ENCODE results near the gene GLOD4.

Gene GLOD4

DNA sequence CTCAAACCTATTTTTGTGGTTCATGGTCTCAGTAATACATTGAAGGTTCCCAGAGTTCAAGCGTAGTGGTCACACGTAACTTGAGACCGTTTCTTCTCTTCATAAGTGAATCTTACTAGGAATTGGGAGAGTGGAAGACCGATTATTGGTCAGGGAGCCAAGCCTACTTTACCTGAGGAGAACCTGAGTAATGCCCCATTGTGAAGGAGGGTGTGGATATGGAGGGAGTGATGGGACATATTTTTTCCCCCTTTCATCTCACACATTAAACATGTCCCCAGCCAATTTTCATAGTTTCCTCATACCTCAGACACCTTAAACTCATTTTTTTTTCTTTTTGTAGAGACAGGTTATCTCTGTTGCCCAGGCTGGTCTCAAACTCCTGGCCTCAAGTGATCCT lies 38.9 kb downstream of the GLOD4 start:
- no peak for DNase-seq (ENCODE audit: low read depth in 1 of 2, low spot score in 1 of 2)

DNA sequence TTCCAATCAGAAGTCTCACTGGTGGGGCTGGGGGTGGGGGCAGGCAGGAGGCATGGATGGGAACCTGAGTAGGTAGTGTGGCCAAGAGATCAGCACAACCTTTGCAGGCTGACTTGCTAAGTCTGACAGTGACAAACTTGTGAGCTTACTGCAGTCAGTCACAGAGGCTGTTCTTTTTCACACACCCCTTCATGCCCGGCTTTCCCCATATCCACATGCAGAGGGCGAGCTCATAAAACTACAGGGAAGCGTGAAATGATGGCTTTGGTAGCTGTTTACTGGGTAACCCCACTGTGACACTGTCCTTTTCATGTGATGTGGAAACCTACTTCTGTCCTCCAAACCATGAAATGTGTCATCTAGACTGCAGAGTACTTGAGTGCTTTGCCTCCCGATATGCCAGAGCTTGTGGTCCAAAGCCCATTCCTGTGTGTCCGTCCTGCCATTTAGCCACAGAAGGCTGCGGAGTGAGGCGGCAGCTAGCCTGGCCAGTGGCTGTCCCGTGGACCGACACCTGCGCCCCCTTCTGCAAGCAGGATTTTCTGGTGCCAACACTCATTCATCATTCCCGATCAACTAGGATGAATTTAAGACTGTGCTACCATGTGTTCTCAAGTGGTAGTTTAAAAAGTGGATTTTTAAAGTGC lies 39.8 kb downstream of the GLOD4 start:
- DNase-seq (ENCODE audit: low read depth in 1 of 2, low spot score in 1 of 2) = no peak

DNA sequence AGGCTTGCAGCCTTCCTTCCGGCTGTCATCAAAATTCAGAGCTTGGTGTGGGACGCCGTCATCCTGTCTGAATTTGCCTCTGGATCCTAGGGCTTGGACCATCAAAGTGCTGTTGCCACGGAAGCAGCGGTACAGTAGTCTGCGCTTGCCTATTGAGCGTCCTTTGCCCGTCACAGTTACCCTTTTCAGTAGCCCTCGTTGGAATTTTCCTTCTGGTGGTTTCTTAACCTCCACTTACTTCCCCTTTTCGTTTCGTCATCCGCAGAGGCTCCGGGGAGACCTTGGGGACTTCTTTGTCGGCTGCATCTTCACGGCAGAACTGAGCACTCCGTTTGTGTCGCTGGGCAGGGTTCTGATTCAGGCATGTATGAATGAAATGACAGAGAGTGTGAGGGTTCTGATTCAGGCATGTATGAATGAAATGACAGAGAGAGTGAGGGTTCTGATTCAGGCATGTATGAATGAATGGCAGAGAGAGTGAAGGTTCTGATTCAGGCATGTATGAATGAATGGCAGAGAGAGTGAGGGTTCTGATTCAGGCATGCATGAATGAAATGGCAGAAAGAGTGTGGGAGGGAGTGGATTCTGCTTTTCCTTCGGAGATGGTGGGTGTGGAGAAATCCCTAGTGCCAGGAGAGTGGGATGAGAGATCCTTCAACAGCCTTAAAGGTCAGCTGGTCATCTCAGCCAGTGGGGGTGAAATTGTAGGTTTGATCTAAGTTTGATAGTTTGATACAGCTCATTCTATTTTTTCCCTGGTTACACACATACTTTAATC lies 41.7 kb downstream of the GLOD4 start:
- no peak for DNase-seq (ENCODE audit: low read depth in 1 of 2, low spot score in 1 of 2)

DNA sequence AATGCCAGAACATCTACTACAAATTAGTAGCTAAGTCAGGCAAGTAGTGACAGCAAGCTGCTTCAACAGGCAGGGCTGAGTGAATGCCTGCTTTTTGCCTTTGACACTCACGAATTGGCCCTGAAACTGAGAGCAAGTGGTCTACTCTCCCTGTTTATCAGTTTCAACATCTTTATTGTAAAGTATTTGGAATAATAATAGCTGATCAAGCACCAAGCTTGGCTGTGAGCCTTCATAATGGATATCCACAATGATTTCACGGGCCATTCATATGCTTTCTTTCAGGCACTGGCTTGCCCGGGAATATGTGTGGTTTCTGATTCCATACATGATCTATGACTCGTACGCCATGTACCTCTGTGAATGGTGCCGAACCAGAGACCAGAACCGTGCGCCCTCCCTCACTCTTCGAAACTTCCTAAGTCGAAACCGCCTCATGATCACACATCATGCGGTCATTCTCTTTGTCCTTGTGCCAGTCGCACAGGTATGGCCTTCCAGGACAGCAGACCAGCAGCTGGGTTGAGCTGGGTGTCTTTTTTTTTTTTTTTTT lies 44.4 kb downstream of the GLOD4 start:
- no peak for DNase-seq (ENCODE audit: low read depth in 1 of 2, low spot score in 1 of 2)

DNA sequence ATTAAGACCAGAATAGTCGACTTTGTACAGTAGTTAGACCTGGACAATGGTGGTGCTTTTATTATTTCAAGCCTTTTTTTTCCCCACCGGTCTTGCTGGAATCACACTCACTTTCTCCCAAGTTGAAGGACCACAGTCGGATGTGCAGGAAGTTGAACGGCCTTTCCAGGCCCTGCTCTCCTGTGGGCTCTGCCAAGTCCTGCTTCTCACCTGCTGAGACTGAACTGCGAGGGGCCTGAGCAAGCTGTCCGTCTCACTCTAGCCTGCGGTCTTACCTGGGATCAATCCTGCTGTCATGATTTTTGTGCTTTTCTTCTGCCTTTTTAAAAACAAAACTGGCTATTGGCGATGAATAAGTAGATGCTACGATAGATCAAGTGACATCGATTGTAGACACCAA lies 48.3 kb downstream of the GLOD4 start:
- DNase-seq (ENCODE audit: low read depth in 1 of 2, low spot score in 1 of 2) = no peak

DNA sequence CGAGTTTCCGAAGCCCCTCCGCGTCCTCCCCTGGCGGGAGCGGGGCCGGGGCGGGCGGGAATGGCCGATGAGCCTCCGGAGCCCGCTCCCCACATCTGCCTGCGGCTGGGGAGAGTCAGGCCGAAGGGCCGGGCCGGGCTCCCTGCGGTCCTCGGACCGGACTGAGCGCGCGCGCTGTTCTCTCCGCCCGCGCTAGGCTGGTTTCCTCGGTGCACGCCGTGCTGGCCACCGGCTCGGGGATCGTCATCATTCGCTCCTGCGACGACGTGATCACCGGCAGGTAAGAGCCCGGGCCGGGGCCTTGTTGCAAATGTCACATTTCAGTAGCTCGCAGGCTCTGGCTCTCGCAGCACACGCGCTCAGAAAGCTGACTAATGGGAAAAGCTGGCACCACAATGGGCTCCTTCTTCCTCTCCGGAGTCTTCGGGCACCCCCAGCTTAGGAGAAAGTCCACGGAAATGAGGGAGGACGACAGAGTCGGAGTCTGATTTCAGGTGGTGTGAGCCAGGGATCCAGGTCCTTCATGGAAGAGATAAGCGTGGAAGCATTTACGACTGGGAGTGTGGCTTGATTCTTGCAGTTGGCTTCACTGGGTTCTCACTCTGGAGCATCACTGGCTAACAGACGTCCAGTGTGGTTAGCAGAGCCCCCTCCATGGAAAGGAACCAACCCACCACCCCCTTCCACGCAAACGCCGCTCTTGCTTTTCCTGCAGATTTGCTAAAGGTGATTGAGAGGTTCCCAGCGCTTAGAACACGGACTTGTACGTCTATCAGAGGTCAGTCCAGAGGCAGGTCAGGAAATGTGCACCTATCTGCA lies 49.0 kb downstream of the GLOD4 start:
- no peak for DNase-seq (ENCODE audit: low read depth in 1 of 2, low spot score in 1 of 2)

DNA sequence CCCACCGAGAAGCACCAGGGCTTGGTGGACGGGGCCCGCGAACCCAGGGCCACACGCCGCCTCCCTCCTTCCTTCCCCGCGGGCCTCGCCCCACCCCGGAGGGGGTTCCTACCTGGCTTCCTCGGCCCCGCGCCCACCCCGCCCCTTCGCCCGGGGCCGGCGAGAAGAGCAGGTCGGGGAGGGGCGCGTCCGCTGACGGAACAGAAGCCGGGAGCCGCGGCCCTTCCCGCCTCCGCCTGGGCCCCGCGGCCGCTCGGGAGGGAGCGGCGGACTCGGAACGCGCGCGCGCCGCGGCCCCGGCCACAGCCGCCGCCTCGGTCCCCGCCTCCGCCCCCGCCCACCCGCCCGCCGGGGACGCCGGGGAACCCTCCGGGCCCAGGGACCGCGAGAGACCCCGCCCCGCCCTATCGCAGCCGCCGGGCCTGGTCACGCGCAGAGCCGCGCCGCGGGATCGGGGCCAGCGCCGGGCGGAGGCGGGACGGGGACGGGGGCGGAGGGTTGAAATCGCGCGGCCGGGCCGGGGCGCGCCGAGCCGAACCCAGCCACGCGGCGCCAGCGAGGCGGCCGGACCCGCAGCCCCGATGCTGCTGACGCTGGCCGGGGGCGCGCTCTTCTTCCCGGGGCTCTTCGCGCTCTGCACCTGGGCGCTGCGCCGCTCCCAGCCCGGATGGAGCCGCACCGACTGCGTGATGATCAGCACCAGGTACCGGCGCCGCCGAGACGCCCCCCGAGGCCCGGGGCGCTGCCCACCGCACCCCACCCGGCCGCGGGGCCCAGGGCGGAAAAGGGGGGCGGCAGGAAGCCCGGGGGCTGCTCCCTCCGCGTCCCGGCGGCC lies 49.8 kb downstream of the GLOD4 start, which contains the start of gene TLCD3A:
Gene TLCD3A (plus strand): TSS at position 530 of the 835 bp plus-strand sequence. CDS start 52 bp downstream, at position 582.
- DNase-seq (ENCODE audit: low read depth in 1 of 2, low spot score in 1 of 2) = peak in 1 of 2 donors; percentile 23

DNA sequence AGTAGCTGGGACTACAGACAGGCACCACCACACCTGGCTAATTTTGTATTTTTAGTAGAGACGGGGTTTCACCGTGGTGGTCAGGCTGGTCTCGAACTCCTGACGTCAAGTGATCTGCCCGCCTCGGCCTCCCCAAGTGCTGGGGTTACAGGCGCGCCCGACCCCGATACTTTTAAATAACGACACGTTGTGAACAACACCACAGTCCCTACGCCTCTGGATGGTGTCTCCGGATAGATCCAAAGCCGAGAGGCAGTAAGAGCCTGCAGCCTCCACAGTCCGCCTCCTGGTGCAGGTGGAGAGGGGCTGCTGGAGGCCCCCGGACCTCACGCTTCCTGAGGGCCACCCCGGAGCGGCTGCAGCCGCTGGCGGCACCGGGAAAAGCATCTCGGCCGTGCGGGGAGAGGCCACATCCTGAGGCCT lies 50.4 kb downstream of the GLOD4 start:
- DNase-seq (ENCODE audit: low read depth in 1 of 2, low spot score in 1 of 2) = no peak

DNA sequence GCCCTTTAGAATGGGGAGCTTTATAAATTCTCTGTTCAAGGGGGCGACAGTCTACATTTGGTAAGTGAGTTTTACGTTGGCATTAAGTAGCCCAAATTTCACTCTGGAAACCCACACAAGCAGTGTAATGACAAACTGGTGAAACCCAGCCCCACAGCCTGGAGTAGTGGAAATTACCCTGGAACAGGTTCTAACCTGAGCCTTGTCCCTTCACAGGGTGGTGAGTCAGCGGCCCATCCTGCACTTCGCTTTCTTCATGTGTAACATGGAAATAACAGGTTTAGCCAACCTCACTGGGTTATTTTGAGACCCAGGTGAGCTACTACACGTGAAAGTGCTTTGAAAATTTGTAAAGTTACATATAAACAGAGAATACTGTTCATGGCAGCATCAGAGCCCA lies 53.2 kb downstream of the GLOD4 start:
- DNase-seq (ENCODE audit: low read depth in 1 of 2, low spot score in 1 of 2) = no peak

DNA sequence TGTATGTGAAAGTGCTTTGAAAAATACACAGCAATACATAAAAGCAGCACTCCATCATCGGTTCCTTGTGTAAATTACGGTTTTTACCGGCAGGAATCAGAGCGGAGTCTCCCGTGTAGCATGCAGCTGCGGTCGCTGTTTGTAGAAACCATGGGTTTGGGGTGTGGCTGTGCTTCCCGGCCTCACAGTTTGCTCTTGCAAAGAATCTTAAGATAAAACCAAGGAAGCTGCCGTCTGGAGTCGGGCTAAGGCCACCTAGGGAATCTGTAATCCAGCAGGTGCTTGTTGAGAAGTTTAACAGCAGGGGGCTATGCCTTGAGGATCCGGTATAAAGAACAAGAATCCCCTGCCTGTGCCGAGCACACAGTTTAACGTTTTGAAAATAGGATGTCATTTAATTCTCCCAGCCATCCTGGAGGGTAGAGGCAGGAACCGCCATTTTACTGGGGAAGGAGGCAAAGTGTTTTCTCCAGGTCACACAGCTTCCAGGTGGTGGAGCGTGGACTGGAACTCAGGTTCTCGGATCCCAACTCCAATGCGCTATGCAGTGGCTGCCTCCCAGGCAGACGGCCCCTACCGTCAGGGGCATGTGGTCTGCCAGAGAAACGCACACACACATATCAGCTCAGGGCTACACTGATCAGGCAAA lies 55.7 kb downstream of the GLOD4 start:
- DNase-seq (ENCODE audit: low read depth in 1 of 2, low spot score in 1 of 2) = no peak

DNA sequence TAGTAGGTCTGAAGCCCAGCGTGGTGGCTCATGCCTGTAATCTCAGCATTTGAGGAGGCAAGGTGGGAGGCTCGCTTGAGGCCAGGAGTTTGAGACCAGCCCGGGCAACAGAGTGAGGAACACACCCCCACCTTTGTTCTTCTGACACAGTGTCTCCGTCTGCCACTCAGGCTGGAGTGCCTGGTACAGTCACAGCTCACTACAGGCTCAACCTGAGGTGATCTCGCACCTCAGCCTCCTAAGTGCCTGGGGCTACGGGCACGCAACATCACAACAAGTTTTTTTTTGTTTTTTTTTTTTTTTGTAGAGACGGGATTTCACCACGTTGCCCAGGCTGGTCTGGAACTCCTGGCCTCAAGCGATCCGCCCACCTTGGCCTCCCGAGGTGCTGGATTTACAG lies 56.3 kb downstream of the GLOD4 start:
- DNase-seq (ENCODE audit: low read depth in 1 of 2, low spot score in 1 of 2) = no peak

DNA sequence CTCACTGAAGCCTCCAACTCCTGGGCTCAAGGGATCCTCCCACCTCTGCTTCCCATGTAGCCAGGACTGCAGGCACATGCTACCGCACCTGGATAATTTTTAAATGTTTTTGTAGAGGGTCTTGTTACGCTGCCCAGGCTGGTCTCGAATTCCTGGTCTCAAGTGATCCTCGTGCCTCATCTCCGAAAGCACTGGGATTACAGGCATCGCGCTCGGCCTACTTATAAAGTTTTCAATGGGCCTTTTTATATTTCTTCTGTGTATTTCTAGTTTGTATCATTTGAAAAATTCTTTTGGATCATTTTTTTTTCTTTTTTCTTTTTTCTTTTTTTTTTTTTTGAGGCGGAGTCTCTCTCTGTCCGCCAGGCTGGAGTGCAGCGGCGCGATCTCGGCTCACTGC lies 57.0 kb downstream of the GLOD4 start:
- DNase-seq (ENCODE audit: low read depth in 1 of 2, low spot score in 1 of 2) = no peak

DNA sequence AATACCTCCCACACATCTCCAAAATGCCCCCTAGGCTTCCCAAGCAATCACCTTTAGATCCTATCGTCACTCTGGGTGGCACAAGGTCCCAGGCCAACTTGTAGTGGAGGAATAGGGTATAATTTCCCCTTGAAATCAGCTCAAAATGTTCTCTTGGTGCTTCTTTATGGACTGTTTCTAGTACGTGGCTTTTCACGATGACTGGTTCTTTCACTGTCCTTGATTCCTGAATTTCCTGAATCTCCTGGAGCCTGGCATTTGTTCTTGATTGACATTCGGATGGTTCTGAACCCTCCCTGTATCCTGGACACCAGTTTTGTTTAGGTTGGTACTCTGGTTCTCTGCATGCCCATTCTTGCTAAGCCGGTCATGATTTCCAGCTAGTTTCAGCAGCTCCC lies 60.5 kb downstream of the GLOD4 start:
- DNase-seq (ENCODE audit: low read depth in 1 of 2, low spot score in 1 of 2) = no peak

DNA sequence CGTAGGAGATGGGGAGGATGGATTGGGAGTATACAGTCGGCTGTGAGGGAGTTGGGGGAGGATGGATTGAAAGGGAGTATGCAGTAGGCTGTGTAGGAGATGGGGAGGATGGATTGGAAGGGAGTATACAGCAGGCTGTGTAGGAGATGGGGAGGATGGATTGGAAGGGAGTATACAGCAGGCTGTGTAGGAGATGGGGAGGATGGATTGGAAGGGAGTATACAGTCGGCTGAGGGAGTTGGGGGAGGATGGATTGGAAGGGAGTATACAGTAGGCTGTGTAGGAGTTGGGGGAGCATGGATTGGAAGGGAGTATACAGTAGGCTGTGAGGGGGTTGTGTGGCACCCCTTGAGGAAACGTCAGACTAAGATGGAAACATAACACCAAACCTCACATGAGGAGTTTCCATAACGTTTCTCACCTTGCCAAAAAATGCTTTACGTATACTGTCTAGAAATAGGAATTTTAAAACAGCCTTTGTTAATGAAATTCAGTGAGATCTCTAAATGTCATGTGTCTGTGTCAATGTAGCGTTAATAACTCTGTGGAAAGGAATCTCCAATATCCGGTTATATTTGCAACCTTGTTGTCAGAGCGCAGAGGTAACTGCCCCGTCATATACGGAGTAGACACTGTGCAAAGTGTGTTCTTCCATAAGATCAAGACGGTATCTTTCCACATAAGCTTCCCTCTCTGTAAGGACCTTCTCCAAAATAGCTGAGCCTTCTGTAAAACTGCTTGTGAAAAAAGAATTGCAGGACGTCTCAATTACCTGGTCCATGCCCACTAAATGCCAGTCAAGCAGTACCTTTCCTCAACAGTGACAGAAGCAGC lies 61.2 kb downstream of the GLOD4 start:
- DNase-seq (ENCODE audit: low read depth in 1 of 2, low spot score in 1 of 2) = no peak

DNA sequence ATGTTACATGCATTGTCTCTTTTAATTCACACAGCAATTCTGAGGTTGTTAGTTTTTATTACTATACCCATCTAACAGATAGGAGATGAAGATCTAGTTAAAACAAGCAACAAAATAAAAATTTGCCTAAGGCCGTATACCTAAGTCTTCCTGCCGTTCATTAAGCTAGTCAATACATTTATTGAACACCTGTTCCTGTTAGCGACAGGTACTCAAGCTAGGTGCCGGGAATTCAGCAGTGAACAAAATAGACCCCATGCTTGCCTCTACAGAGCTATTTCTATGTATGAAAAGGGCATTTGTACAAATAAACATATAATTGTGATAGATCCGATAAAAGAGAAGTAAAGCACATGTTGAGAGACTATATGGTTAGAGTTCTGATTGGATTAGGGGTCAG lies 64.0 kb downstream of the GLOD4 start:
- no peak for DNase-seq (ENCODE audit: low read depth in 1 of 2, low spot score in 1 of 2)
